Activated T-cell treated with anti-CD3 and anti-CD28 coated beads, Interleukin-2, amount 50 U/mL, for 72 hours (primary cell): ENCODE data around the gene RAPGEFL1. TPM values are rescaled to one million over a fixed set of nuclear protein-coding genes. Genes with fewer than 3 reads are reported as not detected.
A peak's percentile ranks its signal among the peaks of the same experiment; 100 is the strongest.

ENCODE experiments used
- ATAC-seq, 2 donors: fragments of 150-1000 bp; cut with Tn5 transposase; replicated peaks in 1 of 2; 2 replicates each; pipeline ENCODE4 v1.10.0; 2021; ENCODE audit warnings: moderate library complexity in 2 of 2, mild to moderate bottlenecking in 1 of 2
- DNase-seq, 2 donors: peaks; one replicate each; pipeline ENCODE4 v3.0.0; 2021 to 2022; ENCODE audit warnings: mixed read lengths in 1 of 2
- H3K27ac Mint-ChIP-seq: one replicate; pipeline ENCODE4 v1.8.0; 2022; ENCODE audit warnings: mild to moderate bottlenecking, moderate library complexity, mixed read lengths
- H3K27me3 Mint-ChIP-seq: one replicate; pipeline ENCODE4 v1.8.0; 2022; ENCODE audit warnings: low read depth, mixed read lengths
- H3K36me3 Mint-ChIP-seq, 2 donors: one replicate each; pipeline ENCODE4 v1.8.0; 2022; ENCODE audit warnings: mixed read lengths in 2 of 2, mild to moderate bottlenecking in 1 of 2; ENCODE audit not compliant: insufficient read depth in 2 of 2
- H3K4me1 Mint-ChIP-seq: one replicate; pipeline ENCODE4 v1.8.0; 2022; ENCODE audit warnings: low read depth, mixed read lengths
- H3K4me3 Mint-ChIP-seq, 2 donors: one replicate each; pipeline ENCODE4 v1.8.0; 2022; ENCODE audit warnings: mild to moderate bottlenecking in 2 of 2, mixed read lengths in 2 of 2, moderate library complexity in 2 of 2
- H3K9me3 Mint-ChIP-seq, 2 donors: one replicate each; pipeline ENCODE4 v1.8.0; 2022; ENCODE audit warnings: mixed read lengths in 2 of 2
- total RNA-seq, 2 donors: library from RNA; stranded (reverse); gene quantifications; one replicate each; pipeline ENCODE4 v1.2.3, GENCODE V29; 2022

Gene RAPGEFL1
- total RNA-seq, 2 donors from 2014 or later = 3.0 to 6.6 TPM

DNA sequence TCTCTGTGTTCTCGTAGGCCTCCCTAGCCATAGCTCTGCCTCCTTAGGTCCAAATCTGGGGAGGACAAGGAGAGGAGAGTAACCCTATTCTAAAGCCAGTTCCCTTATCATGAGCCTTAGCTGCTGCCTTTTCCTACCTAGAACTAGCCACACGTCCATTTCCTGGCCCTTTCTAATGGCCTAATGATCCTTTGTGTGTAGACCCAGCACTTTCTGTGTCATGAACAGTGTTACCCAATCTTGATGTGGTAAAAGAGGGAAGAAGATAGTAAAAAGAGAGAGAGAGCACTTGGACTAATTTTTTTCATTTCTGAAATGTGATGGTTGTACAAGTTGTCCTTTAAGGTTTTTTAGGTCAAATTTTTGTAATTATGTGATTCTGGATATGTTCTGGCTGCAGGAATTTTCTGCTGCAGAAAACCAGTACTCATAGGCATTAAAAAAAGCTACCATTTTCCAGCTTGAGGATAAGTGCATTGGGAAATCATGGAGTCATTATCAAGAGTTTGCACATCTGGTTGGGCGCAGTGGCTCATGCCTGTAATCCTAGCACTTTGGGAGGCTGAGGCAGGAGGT lies 18.7 kb upstream of the RAPGEFL1 start:
- H3K27me3 Mint-ChIP-seq = no peaks in the 10 kb centered on the region
- peaks cover 28% of the 10 kb centered on the region for H3K4me1 Mint-ChIP-seq
- H3K27ac Mint-ChIP-seq = no peak overlapping the region
- ATAC-seq = no peak
- no peak for DNase-seq
- peaks cover 10 to 21% of the 10 kb centered on the region in 2 donors for H3K36me3 Mint-ChIP-seq
- no peaks in the 10 kb centered on the region for H3K9me3 Mint-ChIP-seq
- H3K4me3 Mint-ChIP-seq = no peak overlapping the region

GRCh38 chr17:40159456-40159855 lies 17.8 kb upstream of the RAPGEFL1 start:
- Mint-ChIP-seq H3K4me3 (no peak overlapping the region), H3K27ac (no peak overlapping the region), H3K27me3 (no peaks in the 10 kb centered on the region), H3K9me3 (no peaks in the 10 kb centered on the region), H3K4me1 (peaks cover 20% of the 10 kb centered on the region), H3K36me3 (peaks cover 7 to 22% of the 10 kb centered on the region in 2 donors)
- no peak for ATAC-seq
- DNase-seq = no peak

DNA sequence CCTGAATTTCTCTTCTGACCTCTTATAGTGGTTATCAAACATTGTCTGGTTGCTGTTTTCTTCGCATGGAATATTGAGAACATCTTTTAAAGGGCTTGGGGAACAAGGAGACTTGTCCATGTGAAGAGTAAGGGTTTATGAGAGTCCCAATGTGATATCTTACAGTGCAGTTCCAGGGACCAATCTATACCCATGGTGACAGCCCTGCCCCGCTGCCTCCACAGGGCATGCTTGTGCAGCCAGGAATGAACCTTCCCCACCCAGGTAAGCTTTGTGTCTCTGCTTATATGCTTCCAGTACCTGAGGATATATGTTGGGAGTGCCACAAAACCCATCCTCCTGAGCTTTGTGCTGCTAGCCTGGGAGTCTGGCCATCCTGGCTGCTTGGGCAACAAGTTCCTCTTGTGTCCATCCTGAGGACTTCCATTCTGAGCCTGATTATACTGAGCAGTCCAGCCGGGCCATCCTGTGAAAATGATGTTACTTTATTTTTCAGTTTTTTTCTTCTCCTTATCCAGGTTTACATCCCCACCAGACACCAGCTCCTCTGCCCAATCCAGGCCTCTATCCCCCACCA lies 9.5 kb upstream of the RAPGEFL1 start:
- no peaks in the 10 kb centered on the region for H3K27me3 Mint-ChIP-seq
- H3K9me3 Mint-ChIP-seq = no peaks in the 10 kb centered on the region
- H3K4me3 Mint-ChIP-seq = no peak overlapping the region
- peak overlapping the region; percentile 91 for H3K27ac Mint-ChIP-seq
- ATAC-seq (no peak), DNase-seq (no peak)
- H3K36me3 Mint-ChIP-seq = peaks cover 7 to 33% of the 10 kb centered on the region in 2 donors
- H3K4me1 Mint-ChIP-seq = no peaks in the 10 kb centered on the region

DNA sequence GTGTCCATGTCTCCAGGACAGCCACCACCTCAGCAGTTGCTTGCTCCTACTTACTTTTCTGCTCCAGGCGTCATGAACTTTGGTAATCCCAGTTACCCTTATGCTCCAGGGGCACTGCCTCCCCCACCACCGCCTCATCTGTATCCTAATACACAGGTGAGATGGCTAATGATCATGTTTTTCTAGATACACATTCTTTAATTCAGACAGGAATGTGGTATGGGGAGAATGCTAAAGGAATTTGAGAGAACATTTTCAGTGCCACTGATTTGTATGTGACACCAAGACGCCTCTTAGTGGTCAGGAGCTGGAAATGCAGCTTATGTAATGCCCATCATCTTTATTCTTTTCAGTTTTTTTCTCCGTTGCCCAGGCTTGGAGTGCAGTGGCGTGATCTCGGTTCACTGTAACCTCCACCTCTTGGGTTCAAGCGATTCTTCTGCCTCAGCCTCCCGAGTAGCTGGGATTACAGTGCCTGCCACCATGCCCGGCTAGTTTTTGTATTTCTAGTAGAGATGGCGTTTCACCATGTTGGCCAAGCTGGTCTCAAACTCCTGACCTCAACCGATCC lies 8.9 kb upstream of the RAPGEFL1 start:
- peak in 1 of 2 donors; percentile 34 for DNase-seq
- Mint-ChIP-seq H3K27ac (peak overlapping the region; percentile 91), H3K4me3 (no peak overlapping the region), H3K36me3 (peaks cover 7 to 31% of the 10 kb centered on the region in 2 donors), H3K9me3 (no peaks in the 10 kb centered on the region), H3K4me1 (no peaks in the 10 kb centered on the region), H3K27me3 (no peaks in the 10 kb centered on the region)
- ATAC-seq = peak; percentile 39 to 51

DNA sequence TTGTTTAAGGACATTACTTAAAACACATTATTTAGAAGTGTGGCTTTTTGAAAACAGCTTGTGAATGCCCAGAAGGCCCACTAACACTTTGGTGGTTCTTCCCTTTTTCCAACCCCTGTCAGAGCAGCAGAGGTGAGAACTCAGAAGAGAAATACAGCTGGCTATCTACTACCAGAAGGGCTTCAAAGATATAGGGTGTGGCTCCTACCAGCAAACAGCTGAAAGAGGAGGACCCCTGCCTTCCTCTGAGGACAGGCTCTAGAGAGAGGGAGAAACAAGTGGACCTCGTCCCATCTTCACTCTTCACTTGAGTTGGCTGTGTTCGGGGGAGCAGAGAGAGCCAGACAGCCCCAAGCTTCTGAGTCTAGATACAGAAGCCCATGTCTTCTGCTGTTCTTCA lies 6.9 kb upstream of the RAPGEFL1 start:
- Mint-ChIP-seq H3K36me3 (peaks cover 7 to 29% of the 10 kb centered on the region in 2 donors), H3K4me3 (no peak overlapping the region), H3K4me1 (no peaks in the 10 kb centered on the region), H3K27ac (no peak overlapping the region), H3K27me3 (no peaks in the 10 kb centered on the region), H3K9me3 (no peaks in the 10 kb centered on the region)
- ATAC-seq (no peak), DNase-seq (no peak)

GRCh38 chr17:40171750-40172149 lies 5.5 kb upstream of the RAPGEFL1 start:
- no peaks in the 10 kb centered on the region for H3K9me3 Mint-ChIP-seq
- no peak overlapping the region for H3K27ac Mint-ChIP-seq

GRCh38 chr17:40173091-40173777 lies 4.0 kb upstream of the RAPGEFL1 start:
- Mint-ChIP-seq H3K4me1 (peaks cover 7% of the 10 kb centered on the region), H3K27me3 (no peaks in the 10 kb centered on the region), H3K27ac (no peak overlapping the region), H3K36me3 (peaks cover 8 to 26% of the 10 kb centered on the region in 2 donors), H3K9me3 (no peaks in the 10 kb centered on the region), H3K4me3 (no peak overlapping the region)
- ATAC-seq = no peak
- no peak for DNase-seq

More at GRCh38 chr17:40171750-40172149, 5.5 kb upstream of the RAPGEFL1 start:
- ATAC-seq (no peak), DNase-seq (no peak)
- no peak overlapping the region for H3K4me3 Mint-ChIP-seq
- H3K36me3 Mint-ChIP-seq = peaks cover 10 to 34% of the 10 kb centered on the region in 2 donors
- no peaks in the 10 kb centered on the region for H3K27me3 Mint-ChIP-seq
- peaks cover 3% of the 10 kb centered on the region for H3K4me1 Mint-ChIP-seq

DNA sequence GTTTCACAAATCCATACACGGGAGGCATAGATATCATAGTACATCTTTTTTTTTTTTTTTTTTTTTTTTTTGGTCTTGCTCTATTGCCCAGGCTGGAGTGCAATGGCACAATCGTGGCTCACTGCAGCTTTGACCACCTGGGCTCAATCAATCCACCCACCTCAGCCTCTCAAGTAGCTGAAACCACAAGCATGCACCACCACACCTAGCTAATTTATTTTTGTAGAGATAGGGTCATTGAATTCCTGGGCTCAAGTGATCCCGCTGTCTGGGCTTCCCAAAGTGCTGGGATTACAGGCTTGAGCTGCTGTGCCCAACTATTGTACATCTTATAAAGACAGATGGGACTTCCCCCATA lies 3.5 kb upstream of the RAPGEFL1 start:
- Mint-ChIP-seq H3K27me3 (no peaks in the 10 kb centered on the region), H3K36me3 (peaks cover 7 to 22% of the 10 kb centered on the region in 2 donors), H3K4me1 (peaks cover 7% of the 10 kb centered on the region), H3K9me3 (no peaks in the 10 kb centered on the region), H3K27ac (no peak overlapping the region), H3K4me3 (no peak overlapping the region)
- DNase-seq (no peak), ATAC-seq (no peak)

- Mint-ChIP-seq H3K27me3 (no peaks in the 10 kb centered on the region), H3K9me3 (no peaks in the 10 kb centered on the region), H3K4me3 (no peak overlapping the region), H3K27ac (no peak overlapping the region), H3K36me3 (peaks cover 7 to 19% of the 10 kb centered on the region in 2 donors), H3K4me1 (peaks cover 7% of the 10 kb centered on the region)
- ATAC-seq (no peak), DNase-seq (no peak)
Observed at GRCh38 chr17:40174514-40174913, 2.8 kb upstream of the RAPGEFL1 start.

- H3K27me3 Mint-ChIP-seq = no peaks in the 10 kb centered on the region
- H3K4me3 Mint-ChIP-seq = no peak overlapping the region
- H3K27ac Mint-ChIP-seq = no peak overlapping the region
- ATAC-seq = no peak
- no peaks in the 10 kb centered on the region for H3K9me3 Mint-ChIP-seq
- no peak for DNase-seq
- peaks cover 7 to 12% of the 10 kb centered on the region in 2 donors for H3K36me3 Mint-ChIP-seq
- H3K4me1 Mint-ChIP-seq = peaks cover 16% of the 10 kb centered on the region
Observed at GRCh38 chr17:40175928-40176753, 1.1 kb upstream of the RAPGEFL1 start.

- Mint-ChIP-seq H3K27me3 (no peaks in the 10 kb centered on the region), H3K36me3 (peaks cover 3 to 12% of the 10 kb centered on the region in 2 donors), H3K4me3 (peak overlapping the region; percentile 59 to 65), H3K9me3 (no peaks in the 10 kb centered on the region), H3K27ac (no peak overlapping the region), H3K4me1 (peaks cover 16% of the 10 kb centered on the region)
- DNase-seq (no peak), ATAC-seq (peak; percentile 1 to 6)
Observed at GRCh38 chr17:40176754-40177110, 538 bp upstream of the RAPGEFL1 start.

DNA sequence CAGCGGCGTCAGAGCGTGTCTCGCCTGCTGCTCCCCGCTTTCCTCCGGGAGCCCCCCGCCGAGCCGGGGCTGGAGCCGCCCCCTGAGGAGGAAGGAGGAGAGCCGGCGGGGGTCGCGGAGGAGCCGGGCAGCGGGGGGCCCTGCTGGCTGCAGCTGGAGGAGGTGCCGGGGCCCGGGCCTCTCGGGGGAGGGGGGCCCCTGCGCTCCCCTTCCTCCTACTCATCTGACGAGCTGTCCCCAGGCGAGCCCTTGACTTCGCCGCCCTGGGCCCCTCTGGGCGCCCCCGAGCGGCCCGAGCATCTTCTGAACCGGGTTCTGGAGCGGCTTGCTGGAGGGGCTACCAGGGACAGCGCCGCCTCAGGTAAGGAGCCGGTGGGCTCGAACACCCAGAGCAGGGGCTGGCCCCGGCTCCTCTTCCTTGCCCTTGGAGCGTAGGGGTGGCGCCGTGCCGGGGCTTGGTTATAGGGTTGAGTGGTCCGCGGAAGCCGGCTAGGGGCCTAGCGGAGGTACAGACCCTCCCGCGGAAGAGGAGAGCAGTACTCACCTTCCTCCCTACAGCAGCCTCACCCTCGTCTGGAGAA lies 841 bp downstream of the RAPGEFL1 start:
- DNase-seq (no peak), ATAC-seq (no peak)
- H3K9me3 Mint-ChIP-seq = no peaks in the 10 kb centered on the region
- peaks cover 16% of the 10 kb centered on the region for H3K4me1 Mint-ChIP-seq
- H3K27me3 Mint-ChIP-seq = no peaks in the 10 kb centered on the region
- H3K27ac Mint-ChIP-seq = no peak overlapping the region
- peaks cover 3 to 12% of the 10 kb centered on the region in 2 donors for H3K36me3 Mint-ChIP-seq
- peak overlapping the region; percentile 52 to 61 for H3K4me3 Mint-ChIP-seq
